MV-4-11 (cell line): ENCODE results near the gene FGF10.

ENCODE experiments used
- DNase-seq: peaks from one replicate; lab custom pipeline; 2025; lab: John Stamatoyannopoulos, UW

Gene FGF10

DNA sequence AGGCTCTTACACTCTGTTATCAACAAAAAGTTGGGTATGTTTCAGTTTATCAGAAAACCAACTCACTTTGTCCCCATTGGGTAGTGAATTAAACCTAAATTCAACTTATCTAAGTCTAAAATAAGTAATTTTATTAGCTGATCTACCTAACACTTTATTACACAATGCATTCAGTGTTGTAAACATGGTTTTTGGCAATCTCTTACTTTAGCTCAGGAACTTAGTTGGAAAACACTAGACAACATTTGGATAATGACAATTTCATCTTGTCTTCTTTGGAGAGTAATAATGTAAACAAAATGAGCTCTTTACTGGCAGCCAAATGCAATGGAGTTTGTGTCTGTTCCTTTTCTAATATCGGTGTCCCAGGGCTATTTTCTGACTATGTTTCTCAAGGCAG is 33.0 kb downstream of the FGF10 start:
- DNase-seq, result no peak

DNA sequence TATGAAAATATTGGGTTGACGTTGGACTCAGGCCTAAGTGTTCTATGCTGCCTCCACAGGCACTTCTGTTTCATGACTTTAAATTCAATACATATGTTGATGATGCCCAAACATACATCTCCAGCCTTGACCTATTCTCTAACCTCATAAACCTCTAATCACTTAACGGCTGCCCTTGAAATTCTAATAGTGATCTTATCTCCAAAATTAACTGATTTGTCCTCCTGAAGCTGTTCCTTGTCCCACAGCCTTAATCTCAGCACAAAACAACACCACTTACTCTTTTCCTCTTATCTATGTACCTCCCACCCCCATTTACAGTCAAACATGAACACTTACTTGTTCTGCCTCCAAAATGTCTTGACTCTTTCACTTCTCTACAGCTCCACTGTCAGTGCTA is 43.3 kb downstream of the FGF10 start:
- no peak for DNase-seq

DNA sequence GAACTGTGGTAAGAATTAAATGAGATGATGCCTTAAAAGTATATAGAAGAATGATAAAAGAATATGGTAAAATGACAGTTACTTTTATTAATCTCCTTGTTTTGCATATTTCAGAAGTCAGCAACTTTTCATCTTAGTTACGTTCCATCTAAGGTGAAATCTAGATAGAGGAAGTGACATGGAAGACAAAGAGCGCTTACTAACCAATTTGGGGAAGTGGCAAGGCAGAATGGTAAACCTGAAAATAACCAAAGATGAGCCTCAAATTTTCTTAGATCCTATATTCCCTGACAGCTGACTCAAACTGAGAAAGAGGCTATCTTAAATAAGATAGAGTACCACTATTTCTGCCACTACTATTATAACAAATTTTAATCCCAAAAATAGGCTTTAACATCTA is 52.5 kb downstream of the FGF10 start:
- DNase-seq, result peak; percentile 85

DNA sequence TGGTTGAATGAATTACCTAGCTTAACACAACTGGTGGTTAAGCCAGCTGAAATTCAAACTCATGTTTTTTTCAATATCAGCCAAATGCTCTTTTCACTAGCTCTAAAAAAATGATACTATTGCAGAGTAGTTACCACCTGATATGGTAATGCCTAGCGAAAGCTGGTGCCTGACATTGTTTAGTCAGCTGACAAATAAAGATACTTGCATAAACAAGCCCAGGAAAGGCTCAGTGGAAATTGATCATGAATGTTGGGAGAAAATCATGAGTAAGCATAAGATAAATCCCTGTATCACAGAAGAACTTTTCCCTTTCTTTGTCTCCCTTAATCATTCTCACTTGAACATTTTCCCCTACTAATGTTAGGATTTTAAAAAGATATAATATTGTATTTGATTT is 54.6 kb downstream of the FGF10 start:
- DNase-seq, result no peak

DNA sequence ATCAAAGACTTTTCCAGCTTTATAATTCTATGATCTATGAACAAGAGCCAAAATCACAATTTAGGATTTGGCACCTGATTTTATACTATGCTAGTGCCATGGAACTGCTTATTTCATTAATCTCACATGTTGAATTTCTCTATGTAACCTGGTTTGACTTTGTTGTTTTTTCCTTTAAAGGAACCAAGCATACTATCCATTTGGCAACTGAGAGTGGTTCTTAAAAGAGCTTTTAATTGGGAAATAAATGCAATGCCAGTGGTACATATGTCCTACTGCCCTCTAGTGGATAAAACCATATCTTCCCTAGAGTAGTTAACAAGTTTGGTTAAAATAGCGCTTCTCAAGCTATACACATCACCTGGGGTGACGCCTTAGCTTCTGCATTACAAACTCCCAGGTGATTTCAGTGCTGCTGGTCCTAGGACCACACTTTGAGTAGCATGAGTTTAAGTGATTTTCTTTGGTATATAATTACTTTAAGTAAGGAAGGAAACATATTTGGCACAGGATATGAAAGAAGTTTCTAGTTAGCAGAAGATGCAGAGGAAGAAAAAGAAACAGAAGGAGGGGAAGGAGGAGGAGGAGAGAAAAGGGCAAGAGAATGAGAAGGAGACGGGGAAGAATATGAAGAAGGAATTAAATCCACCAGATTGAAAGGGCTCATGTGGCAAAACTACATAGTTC is 56.8 kb downstream of the FGF10 start:
- DNase-seq, result peak; percentile 63

DNA sequence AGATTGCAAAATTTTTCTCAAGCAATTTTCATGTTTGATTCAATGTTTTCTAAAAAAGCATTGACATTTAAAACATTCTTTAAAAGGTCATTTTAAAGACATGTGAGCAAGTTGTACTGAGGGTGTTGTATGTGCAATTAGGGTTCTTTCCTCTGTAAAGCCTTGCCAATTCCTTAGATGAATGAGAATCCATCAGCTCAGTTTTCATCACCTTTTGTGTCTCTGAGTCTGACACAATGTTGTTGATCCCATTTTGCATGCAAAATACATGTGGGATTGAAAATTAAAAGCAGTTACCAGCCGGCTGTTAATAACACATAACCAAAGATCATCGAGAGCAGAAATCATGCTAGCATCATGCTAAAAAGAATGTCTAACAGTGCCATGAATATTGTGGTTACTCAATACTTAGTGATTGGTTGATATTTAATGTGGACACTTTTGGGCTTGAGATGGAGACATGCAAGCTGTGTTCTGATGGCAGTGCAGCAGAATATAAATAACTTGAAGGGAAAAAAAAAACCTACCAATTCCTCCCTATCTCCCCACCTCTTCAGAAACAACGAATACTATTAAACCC is 57.7 kb downstream of the FGF10 start:
- no peak for DNase-seq

DNA sequence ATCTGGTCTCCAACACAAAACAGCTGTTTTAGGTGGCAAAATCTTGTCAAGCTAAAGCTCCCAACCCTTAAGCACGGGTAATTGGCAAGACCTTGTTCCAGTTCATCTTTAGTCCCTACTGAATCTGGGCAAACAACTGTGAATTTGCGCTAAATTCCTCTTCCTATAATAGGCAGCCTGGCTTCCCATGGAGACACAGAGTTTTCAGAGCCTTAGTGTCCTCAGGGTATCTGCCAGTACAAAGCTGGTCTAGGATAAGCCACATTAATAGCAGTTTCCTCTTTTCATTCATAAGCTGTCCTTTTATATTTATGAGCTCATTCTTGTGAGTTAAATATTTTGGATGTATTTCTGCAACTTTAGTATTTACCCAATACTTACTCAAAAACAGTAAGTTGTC is 59.5 kb downstream of the FGF10 start:
- peak; percentile 72 for DNase-seq

DNA sequence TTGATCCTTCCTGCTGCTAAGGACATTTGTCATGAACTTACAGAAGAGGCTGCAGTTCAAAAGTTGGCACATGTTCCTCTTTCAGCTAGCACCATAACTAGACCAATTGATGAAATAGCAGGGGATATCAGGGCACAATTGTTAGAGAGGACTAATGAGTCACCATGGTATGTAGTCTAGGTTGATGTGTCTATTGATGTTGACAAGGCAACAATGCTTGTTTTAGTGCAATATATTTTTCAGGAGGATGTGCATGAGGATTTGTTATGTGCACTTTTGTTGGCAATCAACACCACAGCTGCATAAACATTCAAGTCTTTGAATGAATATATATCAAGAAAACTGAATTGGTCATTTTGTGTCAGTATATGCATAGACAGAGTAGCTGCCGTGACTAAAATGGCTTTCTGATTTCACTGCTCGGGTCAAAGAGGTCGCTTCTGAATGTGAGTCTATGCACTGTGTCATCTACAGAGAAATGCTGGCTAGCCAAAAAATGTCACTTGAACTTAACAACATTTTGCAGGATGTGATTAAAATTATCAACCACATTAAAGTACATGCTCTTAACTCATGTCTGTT is 68.0 kb downstream of the FGF10 start:
- DNase-seq, result peak; percentile 71

DNA sequence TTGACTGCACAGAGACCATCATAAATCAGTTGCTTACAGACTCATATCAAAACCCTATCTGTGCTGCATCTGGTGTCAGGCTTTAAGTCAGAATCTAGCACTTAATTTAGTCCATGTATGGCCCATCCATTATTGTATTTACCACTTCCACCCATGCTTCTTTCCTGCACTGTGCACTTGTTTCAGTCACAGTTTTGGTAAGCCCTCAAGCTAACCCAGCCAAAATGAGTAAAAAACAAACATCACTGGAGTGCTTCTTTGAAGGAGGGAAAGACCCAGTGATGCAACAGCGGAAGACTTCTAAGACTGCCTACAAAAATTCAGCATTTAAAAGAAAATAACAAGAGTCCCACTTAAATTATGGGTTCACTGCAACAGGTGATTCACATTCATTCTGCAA is 69.0 kb downstream of the FGF10 start:
- DNase-seq, result no peak

DNA sequence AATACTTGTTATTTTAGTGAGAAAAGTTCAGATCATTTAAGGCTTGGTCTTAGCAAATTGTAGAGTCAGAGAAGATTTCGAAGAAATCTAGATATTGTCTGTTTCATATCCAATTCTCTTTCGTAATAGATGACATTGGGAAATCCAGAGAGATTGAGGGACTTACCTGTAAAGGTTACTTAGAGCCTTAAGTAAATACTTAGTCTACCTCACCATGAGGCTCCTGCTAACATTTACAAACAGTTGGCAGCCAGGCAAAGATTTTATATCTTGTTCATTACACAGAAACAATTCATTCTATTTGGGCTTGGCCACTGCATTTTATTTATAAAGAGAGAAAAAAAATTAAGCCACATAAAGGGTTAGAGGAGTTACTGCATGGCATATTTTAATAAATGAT is 70.3 kb downstream of the FGF10 start:
- no peak for DNase-seq

DNA sequence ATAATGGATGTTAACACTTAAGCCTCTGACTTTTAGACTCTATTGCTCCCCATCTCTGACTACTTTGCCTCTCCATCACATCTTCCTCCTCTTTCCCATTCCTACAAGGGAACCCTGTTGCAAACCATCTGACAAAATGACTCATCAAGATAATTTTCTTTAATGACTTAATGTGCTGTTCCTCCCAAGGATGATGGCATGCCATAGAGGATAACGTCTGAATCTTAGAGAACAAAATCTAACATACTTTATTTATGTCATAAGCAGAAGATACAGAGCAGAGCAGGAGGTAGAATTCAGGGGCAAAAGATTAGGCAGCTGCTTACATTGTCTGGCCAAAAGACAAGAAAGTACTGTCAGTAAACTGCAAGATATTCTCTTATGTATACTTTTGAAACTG is 76.8 kb downstream of the FGF10 start:
- no peak for DNase-seq

DNA sequence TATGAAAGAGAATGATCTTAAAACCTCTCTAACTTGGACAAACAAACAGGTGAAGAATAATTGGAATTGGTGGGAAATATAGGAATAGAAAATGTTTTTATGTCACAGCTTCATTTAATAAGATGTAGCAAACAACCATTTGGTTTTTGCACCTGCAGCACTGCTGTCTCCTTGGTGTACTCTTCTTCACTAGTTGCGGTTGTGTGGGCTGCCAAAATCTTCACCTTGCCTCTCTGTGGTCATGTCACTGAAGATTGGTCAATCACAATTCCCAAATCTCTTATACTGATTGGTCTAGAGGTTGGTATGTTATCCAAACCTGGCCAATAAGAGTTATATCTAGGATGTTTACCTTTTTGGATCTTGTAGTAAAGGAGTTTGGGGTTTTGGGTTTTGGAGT is 88.7 kb downstream of the FGF10 start:
- no peak for DNase-seq

DNA sequence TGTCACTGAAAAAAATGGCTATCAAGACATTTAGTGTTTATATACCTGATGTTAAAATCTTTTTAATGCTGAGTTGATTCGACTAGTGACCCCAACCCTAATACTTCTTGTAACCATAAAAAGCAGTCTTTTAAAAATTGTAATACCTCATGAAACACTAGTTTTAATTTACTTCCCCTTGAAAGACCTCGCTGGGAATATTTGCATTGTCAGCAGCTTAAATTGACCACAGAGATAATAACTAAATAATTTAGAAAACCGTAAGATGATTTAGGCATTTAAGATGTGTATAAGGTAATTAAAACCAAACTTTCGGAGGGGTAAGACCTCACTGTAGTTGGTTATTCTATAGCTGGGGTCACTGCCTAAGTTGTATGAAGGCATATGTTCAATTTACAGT is 89.8 kb downstream of the FGF10 start:
- no peak for DNase-seq

DNA sequence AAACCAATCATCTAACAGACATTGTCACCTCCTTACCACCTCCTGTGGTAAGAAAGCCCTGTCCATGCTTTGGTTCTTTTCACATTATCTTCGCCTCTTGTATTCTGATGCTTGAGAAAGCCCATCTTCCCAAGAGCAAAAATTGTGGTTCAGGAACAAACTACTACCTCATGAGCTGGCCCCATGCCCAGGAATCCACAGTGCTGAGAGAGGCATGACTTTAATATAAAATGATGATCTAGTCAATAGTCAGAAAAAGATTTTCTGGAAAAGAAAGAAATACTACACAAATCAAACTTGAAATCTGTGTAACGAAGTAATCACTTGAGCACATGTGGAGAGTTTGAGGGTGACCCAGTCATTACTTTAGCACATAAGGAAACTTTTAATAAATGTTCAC is 94.7 kb downstream of the FGF10 start:
- no peak for DNase-seq

DNA sequence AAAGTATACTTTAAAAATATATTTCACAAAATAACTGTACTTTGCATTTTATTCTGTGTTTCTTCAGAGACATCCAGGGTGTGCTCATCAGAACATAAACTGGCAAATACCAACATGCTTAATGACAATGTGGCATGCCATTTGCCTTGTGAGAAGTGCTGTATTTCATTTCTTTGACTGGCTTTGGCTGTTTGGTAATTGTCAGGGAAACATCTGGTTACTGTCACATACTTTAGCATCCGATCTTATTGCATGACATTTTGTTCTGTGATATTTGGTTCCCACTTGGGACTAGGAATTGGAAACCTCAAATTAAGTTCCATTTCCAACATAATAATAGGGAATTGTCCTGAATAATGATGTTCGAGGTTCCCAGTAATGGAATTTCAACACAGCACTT is 96.5 kb downstream of the FGF10 start:
- DNase-seq, result no peak

DNA sequence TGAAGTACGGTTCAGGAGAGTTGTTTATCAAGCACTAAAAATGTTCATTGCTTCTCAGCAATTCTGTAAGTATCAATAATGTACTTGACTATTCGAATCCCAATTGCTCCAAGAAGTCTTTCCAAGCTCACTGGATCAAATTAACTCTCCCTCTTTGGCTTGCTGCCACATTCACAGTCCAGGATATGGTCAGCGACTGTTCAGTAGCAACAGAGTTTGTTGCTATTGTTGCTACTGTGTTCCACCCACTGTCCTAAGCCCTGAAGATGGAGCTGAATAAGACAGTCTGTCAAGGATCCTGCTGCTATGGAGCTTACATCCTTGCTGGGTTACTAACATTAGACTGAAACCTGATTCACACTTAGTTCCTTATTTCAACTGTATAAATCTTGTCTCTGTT is 110.8 kb downstream of the FGF10 start:
- DNase-seq, result peak; percentile 22

DNA sequence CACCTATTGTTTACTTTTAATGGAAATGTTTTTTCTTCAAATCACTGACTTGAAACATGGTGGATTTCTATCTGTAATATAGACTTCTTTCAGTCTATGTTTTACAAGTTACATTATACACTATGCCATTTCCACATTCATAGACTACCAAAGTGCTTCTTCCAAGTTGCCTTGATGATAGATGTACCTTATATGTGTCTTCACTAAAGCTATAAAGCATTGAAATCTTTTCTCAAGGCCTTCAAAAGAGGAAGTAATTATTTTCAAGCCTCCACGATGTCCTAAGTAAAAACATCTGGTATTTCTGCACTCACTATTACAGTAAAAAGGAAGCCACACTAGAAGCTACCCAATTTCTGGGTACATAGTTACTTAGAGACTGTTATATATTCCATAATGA is 113.3 kb downstream of the FGF10 start:
- DNase-seq, result peak; percentile 90

DNA sequence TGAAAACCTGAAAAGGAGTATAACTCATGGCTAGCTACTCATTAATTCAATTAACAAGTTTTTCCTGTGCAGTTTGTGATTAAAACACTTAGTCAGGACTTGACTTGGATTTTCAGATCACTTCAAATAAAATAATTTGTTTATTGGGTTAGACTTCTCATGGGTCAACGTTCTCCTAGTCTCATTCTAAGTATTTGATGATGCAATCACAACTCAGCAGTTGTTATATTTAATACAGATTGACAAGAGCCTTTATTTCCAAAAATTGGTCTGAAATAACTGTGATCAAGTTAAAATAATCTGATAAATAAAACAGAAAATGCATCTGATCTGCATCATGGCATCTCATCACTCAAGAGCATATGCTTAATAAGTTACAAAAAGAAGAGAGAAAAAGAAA is 113.9 kb downstream of the FGF10 start:
- DNase-seq, result no peak

DNA sequence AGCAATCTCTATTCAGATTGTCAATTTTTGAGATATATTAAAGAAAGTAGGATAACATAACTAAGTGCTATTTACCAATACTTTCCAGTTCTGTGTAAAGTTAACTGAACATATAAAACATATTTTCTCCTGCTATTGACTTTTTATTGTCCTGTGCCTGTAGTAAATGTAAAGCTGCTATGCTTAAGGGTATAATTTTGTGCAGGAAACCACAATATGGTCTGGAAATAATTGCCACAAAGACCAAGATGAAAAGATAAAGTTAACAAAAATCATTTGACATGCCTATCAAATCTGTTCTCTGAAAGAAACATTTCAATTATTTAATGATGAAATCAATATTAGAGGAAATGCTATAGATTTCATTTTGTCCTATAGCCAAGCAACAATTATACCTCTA is 121.3 kb downstream of the FGF10 start:
- DNase-seq, result no peak

DNA sequence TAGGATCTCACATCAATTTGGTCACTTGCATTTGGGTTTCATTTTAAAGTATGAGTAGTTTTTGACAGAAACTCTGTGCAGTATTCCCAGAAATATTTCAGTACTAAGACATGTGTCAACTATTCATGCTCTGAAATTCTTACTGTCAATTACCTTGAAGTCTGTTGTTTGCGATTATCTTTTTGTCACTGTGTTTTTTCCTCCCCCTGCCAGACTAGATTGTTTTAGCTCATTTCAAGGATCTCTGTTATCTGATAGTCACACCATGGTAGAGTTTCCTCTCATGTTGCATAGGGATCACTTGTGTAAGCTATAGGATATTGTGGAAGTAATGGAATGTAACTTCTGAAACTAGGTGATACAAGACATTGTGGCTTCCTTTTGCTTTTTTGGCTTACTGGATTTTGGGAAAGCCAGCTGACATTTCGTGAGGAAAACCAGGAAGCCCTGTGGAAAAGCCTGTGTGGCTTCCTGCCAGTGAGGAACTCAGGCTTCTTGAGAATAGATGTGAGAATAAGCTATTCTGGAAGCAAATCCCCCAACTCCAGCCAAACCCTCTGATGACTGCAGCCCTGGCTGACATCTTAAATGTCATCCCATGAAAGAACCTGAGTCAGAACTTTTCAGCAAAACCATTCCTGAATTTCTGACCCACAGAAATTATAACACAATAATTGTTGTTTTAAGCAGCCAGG is 122.2 kb downstream of the FGF10 start:
- no peak for DNase-seq

DNA sequence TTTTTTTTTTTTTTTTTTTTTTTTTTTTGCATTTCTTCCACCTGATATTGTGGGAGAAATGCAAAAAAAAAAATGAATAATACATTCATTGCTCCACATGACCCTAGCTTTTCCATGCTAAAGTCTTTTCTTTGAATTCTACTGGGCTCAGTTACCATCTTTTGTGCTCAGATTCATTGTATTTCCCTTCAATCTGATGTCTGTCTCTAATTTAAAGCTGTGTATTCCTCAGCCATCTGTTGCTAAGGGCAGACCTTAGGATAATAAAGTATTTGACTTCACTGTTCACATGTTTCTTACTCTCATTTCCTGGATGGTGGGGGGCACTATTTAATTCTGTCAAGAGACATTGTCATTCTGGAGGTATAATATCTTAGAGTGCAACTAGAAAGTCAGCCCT is 123.5 kb downstream of the FGF10 start:
- no peak for DNase-seq

DNA sequence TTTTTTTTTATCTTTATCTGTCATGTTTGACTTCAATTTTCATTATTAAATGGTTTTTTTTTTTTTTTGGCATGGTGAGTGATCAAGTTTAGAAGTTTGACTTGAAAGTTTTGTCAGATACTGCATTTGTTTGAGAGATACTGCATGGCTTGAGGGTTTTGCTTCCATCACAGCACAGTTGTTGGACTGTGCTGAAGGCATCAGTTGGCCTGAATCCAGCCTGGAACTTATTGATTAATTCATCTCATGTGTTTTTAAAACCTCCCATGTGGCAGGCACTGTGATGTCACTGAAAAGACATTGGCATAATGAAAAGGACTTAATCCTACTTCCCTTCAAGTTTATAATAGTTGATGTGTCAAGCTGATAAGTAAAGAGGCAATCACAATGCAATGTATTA is 128.4 kb downstream of the FGF10 start:
- no peak for DNase-seq

DNA sequence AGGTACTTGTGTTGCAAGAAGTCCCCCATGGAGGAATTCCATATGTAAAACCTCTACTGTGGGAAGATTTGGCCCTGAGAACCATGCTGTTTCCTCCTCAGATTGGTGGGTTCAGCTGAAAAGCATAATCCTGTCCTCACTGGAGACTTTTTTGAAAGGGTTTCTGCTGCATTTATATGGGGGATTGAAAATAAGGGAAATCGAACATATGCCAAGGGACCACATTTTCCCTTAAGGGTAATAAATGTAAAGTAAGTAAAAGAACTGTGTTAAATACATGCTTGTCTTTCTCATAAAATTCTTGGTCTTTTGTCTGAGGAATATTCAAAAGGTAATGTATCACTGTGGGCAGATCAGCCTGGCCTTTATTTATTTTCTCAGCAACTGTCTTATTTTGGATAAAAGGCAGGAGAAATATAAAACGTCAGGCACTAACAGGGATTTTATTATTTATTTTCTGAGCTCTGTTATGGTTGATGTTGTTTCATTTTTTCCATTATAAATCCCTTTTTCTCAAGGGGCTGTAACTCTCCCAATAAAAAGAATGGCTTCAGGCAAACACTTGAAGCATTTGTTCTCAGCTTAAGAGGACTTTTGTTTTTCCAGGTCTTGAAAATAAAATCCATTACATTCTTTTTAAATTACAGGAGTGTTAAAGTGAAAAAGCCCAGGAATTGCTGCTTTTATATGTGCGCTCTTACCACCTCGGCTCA is 131.4 kb downstream of the FGF10 start:
- DNase-seq, result no peak
